HL-60/S4 treated with phorbol 12-myristate 13-acetate at 8.2 ng/mL for 4 days and 3 days (cell line): ENCODE results near the gene C2CD3.

ENCODE experiments used
- in situ Hi-C: fragments of 300-500 bp; cut with MboI; formaldehyde crosslinking; loops from 2 replicates; pipeline ENCODE4 v1.15.0; 2022; ENCODE audit warnings: low sequenced_read_pairs

The C2CD3 gene

DNA sequence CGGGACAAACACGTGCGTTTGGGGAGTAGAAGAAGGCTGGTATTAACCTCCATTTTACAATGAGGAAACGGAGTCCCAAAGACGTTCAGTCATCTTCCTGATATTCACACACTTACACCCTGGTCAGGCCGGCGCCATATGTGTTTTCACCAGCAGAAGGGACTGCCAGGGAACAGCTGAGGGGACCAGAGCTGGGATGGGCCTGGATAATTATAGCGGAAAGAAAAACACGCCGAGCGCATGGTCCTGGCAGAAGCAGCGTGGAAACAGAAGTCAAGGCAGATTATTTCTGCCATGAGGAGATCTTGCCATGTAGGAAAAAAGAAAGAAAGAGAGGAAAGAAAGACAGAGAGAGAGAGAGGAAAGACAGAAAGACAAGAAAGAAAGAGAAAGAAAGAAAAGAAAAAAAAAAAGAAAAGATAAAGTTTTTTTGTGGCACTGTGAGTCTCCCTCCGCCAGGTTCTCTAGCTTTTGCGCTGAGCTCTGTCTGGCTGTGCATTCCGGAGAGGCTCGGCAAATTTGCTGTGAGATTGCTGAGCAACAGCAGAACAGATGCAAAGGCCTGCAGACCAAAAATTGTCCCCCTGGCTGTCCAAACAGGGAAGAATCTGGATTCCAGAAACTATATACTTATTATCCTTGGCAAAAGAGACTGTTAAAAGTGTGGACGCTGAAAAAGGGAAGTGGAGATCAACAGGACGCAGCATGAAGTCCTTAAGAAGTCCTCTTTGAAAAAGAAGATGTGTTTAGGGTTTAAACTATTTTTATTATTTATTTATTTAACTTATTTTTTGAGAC is 186.9 kb downstream of the C2CD3 start:
- in situ Hi-C loops = no loop called here

GRCh38 chr11:73982990-73983740 is 187.6 kb downstream of the C2CD3 start:
- in situ Hi-C loops = no loop called here

DNA sequence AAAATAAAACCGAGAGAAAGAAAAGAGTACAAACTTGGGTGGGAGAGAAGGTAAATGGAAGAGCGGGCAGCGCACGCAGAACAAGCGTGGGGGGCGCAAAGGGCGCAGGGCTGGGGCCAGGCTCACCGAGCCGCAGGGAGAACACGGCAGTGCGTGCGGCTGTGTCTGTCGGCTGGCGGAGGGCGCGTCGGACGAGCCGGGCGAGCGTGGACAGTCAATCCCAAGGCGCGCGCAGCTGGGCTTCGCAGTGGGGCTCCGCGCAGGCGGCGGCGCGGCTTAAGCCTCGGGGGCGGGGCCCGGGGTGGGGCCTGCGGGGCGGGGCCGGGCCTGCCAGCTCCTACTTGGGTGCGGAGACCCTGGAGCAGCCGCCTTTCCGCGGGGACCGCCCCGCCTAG is 188.2 kb downstream of the C2CD3 start, which contains the start of gene UCP2:
UCP2 (minus strand) TSS at position 249 of the 395 bp plus-strand sequence. CDS start 4,465 bp downstream, outside the sequence.
- in situ Hi-C loops = no loop called here

- in situ Hi-C loops = no loop called here
Measured at GRCh38 chr11:73981051-73981805, 189.6 kb downstream of the C2CD3 start.

- in situ Hi-C loops = no loop called here
Measured at GRCh38 chr11:73980001-73980961, 190.5 kb downstream of the C2CD3 start.

DNA sequence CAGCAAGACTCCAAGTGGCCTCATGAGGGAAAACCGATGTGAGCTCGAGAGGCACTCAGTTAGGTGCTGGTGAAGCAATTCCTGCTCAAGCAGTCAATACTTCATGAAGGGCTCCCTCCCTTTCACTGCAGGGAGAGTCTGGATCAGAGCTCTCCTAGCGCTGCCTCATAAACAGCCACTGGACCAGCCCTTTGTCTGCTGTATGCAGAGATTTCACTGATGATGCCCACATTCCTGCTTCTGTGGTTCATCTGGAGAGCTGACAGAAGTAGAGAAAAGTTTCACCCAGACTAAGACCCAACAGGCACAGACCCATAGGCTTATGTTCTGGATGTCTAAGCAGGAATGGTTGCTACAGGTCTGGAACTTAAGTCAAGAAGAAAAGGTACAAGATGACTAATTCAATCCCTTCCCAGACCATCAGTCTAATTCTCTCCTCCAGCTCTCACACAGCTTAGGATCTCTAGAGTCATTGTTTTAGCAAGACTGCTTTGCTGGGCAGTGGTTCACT is 192.2 kb downstream of the C2CD3 start:
- in situ Hi-C loops = no loop called here

GRCh38 chr11:73977856-73978519 is 192.8 kb downstream of the C2CD3 start:
- in situ Hi-C loops = no loop called here

GRCh38 chr11:73976451-73977151 is 194.2 kb downstream of the C2CD3 start:
- in situ Hi-C loops = no loop called here

GRCh38 chr11:73975479-73975757 is 195.4 kb downstream of the C2CD3 start:
- in situ Hi-C loops = no loop called here

GRCh38 chr11:73974604-73975478 is 196.0 kb downstream of the C2CD3 start:
- in situ Hi-C loops = no loop called here

DNA sequence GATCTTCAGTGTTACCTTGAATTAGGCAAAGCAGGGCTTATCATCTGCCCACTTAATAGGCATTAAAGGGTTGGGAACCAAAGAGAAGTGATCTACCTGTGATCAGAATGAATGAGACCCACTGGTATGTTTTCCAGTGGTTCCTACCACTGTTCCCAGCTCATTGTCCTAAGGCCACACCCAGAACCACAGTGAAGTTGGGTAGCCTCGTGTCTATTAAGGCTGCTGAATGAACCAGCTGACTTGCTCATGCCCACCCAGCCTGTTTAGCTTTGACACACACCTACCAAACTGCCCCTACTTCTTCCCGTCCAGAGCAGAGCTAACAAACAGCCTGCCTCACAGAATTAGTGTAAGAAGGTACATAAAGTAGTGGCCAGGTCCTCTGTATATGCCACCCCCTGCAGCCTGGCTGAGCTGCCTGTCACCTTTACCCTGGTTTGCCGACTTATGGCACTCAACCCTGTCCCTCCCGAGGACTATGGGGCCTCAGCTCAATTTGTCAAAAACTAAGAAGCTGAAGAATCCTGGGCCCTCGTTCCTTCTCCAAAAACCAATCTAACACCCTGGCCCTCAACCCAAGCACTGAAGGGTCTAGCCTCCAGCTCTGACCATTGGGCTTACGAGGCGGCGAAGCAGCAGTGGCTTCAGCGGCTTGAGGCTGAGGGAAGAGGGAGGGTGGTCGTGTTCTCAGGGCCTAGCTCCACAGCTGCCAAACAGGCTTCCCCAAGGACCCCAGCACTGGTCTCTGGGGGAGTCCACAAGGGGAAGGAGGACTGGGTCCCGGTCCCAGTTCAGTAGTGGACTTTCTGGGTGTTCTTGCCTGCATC is 198.0 kb downstream of the C2CD3 start:
- in situ Hi-C loops = no loop called here

DNA sequence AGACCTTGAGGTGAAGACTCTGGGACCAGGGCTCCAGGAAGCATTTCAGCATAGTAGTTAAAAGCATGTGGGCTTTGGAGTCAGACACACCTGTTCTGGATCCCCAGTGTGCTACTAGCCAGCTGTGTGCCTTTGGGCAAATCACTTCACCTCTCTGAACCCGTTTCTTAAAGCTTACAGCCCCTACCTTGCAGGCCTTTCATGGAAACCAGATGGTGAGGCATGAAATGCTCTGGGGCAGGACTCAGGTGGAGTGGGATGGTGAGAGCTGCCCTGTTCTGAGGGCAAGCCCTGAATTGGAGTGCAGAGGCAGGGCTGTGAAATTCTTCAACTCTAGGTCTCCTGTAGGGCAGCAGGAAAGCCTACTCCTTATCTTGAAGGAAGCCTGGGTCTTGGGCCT is 198.6 kb downstream of the C2CD3 start:
- in situ Hi-C loops = no loop called here

DNA sequence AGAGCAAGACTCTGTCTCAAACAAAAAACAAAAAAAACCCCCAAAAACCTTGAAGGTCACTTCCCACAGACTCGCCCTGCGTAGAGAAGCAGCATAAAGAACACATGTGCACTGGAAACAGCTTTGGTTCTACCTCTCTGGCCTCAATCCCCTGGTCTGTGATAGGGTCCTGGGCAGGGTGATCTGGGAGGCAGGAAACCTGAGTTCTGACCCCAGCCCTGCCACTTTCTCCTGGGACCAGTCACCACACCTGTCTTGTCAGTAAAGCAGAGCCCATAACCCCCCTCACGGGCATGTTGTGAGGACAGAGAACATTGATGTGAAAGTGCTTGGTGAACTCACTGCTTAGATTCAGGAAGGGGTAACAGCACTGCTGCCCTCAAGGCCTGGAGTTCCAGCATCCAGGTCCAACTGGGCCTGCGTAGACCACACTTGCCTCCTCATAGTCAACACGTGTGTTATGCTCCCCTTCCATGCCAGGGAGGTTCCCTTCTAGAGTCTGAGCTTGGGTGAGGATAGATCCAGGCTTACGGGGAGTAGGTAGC is 199.6 kb downstream of the C2CD3 start:
- in situ Hi-C loops = no loop called here

DNA sequence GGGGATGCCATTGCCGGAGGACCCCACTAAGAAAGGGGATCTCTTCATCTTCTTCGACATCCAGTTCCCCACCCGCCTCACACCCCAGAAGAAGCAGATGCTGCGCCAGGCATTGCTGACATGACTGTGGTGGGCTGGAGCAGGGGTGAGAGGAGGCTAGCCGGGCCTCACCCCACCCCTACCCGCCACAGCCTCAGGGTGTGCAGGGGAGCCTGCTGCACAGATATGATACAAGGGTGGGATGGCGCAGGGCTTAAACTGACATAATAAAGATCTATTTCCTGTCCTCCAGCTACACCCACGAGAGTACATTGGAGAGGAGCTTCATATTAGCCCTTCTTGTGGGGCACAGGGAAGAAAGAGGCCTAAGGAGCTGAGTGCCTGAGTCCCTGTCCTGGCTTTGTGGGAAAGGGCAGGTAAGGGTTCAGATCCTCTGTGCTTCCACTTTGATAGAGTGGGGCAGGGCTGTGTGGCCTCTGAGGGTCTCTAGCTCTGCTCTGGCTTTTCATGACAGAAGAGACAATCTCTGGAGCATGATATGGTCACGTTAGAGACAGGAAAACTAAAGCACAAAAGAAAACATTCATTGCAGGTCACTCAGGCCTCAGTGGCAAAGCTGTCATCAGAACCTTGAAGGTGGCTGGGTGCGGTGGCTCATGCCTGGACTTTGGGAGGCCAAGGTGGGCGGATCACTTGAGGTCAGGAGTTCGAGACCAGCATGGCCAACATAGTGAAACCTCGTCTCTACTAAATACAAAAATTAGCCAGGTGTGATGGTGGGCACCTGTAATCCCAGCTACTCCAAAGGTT is 200.6 kb downstream of the C2CD3 start:
- in situ Hi-C loops = no loop called here

- in situ Hi-C loops = no loop called here
Measured at GRCh38 chr11:73969091-73969490, 201.7 kb downstream of the C2CD3 start.

DNA sequence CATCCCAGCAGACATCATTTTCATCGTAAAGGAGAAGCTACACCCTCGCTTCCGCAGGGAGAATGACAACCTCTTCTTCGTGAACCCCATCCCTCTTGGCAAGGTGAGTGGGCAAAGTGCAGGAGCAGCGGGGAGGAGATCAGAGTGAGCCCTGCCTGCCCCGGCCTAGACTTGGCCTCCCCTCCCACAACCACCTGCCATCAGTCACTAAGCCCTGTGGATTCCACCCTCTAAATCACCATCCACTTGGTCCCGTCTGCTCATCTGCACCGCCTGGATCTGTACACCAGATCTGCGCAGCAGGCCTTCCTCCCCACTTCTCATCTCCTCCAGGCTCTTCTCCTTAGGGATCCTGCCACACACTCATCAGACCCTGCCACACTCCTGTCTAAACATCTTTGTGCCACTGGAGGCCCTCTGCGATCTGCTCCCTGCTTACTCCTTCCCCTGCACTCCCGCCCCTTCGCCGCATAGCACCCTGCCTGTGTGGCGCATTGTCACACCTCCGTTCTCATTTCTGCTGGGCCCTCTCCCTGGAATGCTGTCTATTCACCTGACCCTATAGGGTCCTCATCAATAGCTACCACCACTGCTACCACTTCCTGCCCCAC is 202.3 kb downstream of the C2CD3 start:
- in situ Hi-C loops = no loop called here
